ENCODE data around the gene STK32B.
"Not testable (repeated sequence)": the region's sequence is repeated elsewhere in the genome, so short reads cannot be mapped to it uniquely, and the experiment has no call there.

STK32B gene

GRCh38 chr4:5280069-5280468 is 228.8 kb downstream of the STK32B start:
- DNase-seq: not testable (repeated sequence)

- DNase-seq: no peak
These were observed 229.5 kb downstream of the STK32B start for GRCh38 chr4:5280828-5281227.

GRCh38 chr4:5283837-5284236 is 232.6 kb downstream of the STK32B start:
- DNase-seq: no peak

GRCh38 chr4:5284517-5284916 is 233.2 kb downstream of the STK32B start:
- DNase-seq: no peak

- no peak for DNase-seq
These were observed 240.8 kb downstream of the STK32B start for GRCh38 chr4:5292101-5292500.

GRCh38 chr4:5298000-5298787 is 246.9 kb downstream of the STK32B start:
- DNase-seq: not testable (repeated sequence)

GRCh38 chr4:5300283-5300682 is 249.0 kb downstream of the STK32B start:
- no peak for DNase-seq

GRCh38 chr4:5307928-5308327 is 256.6 kb downstream of the STK32B start:
- DNase-seq: no peak

- no peak for DNase-seq
These were observed 271.0 kb downstream of the STK32B start for GRCh38 chr4:5322321-5322720.

GRCh38 chr4:5330339-5330989 is 279.2 kb downstream of the STK32B start:
- DNase-seq: no peak

GRCh38 chr4:5337731-5338130 is 286.5 kb downstream of the STK32B start:
- no peak for DNase-seq

- no peak for DNase-seq
These were observed 287.3 kb downstream of the STK32B start for GRCh38 chr4:5338531-5338930.

- DNase-seq: no peak
These were observed 289.7 kb downstream of the STK32B start for GRCh38 chr4:5340991-5341451.

- no peak for DNase-seq
These were observed 290.2 kb downstream of the STK32B start for GRCh38 chr4:5341526-5341925.

- DNase-seq: no peak
These were observed 304.6 kb downstream of the STK32B start for GRCh38 chr4:5355846-5356245.

GRCh38 chr4:5357870-5358269 is 306.6 kb downstream of the STK32B start:
- DNase-seq: no peak

- DNase-seq: no peak
These were observed 310.7 kb downstream of the STK32B start for GRCh38 chr4:5361968-5362367.

GRCh38 chr4:5364406-5364805 is 313.1 kb downstream of the STK32B start:
- no peak for DNase-seq

- no peak for DNase-seq
These were observed 314.1 kb downstream of the STK32B start for GRCh38 chr4:5365071-5366008.

GRCh38 chr4:5366009-5366386 is 314.7 kb downstream of the STK32B start:
- DNase-seq: no peak

GRCh38 chr4:5366421-5366820 is 315.1 kb downstream of the STK32B start:
- DNase-seq: no peak

- DNase-seq: no peak
These were observed 317.1 kb downstream of the STK32B start for GRCh38 chr4:5368426-5368825.

- no peak for DNase-seq
These were observed 319.0 kb downstream of the STK32B start for GRCh38 chr4:5370286-5370685.
